Measurements from ENCODE around the gene RAP1GAP2.

DNA sequence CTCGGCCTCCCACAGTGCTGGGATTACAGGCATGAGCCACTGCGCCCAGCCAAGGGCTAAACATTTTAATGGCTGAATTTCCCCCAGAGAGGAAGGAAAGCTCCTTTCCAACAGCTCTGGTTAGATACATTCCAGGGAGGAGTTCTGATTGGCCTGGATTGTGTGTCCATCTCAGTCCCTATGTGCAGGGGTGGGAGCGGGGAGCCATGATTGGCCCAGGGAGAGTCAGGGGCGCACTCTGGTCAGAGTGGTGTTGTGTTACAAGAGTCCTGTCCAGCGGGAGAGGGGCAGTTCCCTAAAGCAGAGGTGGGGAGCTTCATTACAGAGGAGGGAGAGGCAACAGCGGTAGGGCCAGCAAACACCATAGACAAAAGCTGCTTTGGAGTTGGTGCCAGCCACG is 75.0 kb downstream of the RAP1GAP2 start:
- TF ChIP-seq, protein P1, sequence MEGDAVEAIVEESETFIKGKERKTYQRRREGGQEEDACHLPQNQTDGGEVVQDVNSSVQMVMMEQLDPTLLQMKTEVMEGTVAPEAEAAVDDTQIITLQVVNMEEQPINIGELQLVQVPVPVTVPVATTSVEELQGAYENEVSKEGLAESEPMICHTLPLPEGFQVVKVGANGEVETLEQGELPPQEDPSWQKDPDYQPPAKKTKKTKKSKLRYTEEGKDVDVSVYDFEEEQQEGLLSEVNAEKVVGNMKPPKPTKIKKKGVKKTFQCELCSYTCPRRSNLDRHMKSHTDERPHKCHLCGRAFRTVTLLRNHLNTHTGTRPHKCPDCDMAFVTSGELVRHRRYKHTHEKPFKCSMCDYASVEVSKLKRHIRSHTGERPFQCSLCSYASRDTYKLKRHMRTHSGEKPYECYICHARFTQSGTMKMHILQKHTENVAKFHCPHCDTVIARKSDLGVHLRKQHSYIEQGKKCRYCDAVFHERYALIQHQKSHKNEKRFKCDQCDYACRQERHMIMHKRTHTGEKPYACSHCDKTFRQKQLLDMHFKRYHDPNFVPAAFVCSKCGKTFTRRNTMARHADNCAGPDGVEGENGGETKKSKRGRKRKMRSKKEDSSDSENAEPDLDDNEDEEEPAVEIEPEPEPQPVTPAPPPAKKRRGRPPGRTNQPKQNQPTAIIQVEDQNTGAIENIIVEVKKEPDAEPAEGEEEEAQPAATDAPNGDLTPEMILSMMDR (IDR thresholded peaks at IDR 0.05), result no peak
- no peak for TF ChIP-seq POLR2A (IDR thresholded peaks at IDR 0.05)

Measured in uterus (tissue), 2 donors.